Stomach smooth muscle (tissue), 2 donors: ENCODE results near the gene ATG10.
"Not testable (repeated sequence)": the region's sequence is repeated elsewhere in the genome, so short reads cannot be mapped to it uniquely, and the experiment has no call there.

Experiments used
- H3K27ac ChIP-seq: one replicate; pipeline ENCODE4 v1.7.0; 2013; ENCODE audit warnings: mild to moderate bottlenecking, low read length, inconsistent platforms
- H3K27me3 ChIP-seq, 2 donors: one replicate each; pipeline ENCODE4 v1.7.0; 2013; ENCODE audit warnings: low read length in 2 of 2; ENCODE audit not compliant: insufficient read depth in 2 of 2, control insufficient read depth in 1 of 2
- H3K36me3 ChIP-seq, 2 donors: one replicate each; pipeline ENCODE4 v1.7.0; 2013; ENCODE audit warnings: low read length in 2 of 2; ENCODE audit not compliant: control insufficient read depth in 2 of 2, insufficient read depth in 2 of 2
- H3K4me1 ChIP-seq: one replicate; pipeline ENCODE4 v1.7.0; 2013; ENCODE audit warnings: low read length; ENCODE audit not compliant: control insufficient read depth, insufficient read depth
- H3K4me3 ChIP-seq, 2 donors: one replicate each; pipeline ENCODE4 v1.7.0; 2013; ENCODE audit warnings: low read length in 2 of 2
- H3K9ac ChIP-seq, 2 donors: one replicate each; pipeline ENCODE4 v1.7.0; 2013; ENCODE audit warnings: low read length in 2 of 2, mild to moderate bottlenecking in 1 of 2
- H3K9me3 ChIP-seq, 2 donors: one replicate each; pipeline ENCODE4 v1.7.0; 2013; ENCODE audit warnings: low read length in 2 of 2; ENCODE audit not compliant: control insufficient read depth in 2 of 2
- donor health status: healthy.
- donor health status: Pancreatic carcinoma.

ATG10 gene

GRCh38 chr5:81954796-81955195 lies 17.0 kb upstream of the ATG10 start:
- H3K9me3 ChIP-seq, H3K9ac ChIP-seq, H3K4me3 ChIP-seq, H3K27ac ChIP-seq, H3K4me1 ChIP-seq, H3K36me3 ChIP-seq, H3K27me3 ChIP-seq: not testable (repeated sequence)

- not testable (repeated sequence) for H3K36me3 ChIP-seq, H3K27me3 ChIP-seq, H3K4me3 ChIP-seq, H3K9me3 ChIP-seq, H3K4me1 ChIP-seq, H3K9ac ChIP-seq, H3K27ac ChIP-seq
Observed at GRCh38 chr5:81958129-81958528, 13.7 kb upstream of the ATG10 start.

DNA sequence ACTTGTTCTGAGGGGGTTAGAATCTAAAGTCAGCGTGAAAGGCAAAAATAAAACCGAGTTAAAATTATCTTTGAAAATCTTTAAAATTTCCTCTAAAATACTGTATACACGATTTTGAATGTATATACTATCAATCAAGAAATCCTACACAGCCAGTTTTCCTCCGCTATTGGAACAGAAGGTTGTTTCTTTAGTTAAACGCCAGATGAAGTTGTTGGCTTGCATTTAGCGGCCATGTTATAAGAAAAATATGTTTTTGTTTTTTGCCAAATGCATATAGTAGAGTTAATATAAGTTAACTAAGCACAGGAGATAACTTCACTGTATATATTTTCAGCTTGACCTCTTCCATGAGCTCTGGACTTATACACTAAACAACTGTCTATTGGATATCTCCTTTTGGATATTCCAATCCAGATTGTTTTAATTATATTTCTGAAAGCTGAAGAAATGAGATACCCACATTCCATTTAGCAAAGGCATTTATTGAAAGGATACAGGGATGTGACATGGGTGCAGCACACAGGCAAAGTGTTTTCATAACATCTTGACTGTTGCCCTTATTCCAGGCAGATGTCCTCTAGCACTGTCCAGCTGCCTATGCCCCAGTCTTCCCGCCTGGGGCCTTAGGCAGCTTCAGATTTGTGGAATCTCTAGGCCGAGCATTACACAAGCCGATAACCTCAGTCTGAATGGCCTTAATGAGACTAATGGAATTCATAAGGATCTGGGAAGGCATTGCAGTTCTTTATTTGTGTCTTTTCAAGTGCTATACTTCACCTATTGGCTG lies 10.0 kb upstream of the ATG10 start:
- Histone ChIP-seq H3K4me1 (no peaks in the 10 kb centered on the region), H3K9me3 (no peaks in the 10 kb centered on the region), H3K36me3 (no peaks in the 10 kb centered on the region), H3K27me3 (no peaks in the 10 kb centered on the region), H3K4me3 (no peak overlapping the region), H3K9ac (no peak overlapping the region), H3K27ac (no peak overlapping the region)

DNA sequence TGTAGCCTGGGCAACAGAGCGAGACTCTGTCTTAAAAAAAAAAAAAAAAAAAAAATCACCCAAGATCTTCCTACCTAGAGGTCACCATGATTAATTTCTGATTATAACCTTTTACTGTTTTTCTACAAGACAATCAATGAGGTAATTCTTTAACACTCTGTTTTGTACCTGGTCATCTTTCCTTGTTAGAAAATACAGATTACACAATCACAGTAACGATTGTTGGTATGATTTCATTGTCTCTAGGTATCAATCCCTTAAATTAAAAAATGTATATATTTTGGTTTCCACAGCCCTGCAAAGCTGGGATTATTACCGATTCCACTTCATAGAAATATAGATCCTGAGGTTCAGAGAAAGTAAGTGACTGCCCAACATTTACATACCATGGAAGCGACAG lies 8.3 kb upstream of the ATG10 start:
- Histone ChIP-seq H3K9me3 (no peaks in the 10 kb centered on the region), H3K36me3 (no peaks in the 10 kb centered on the region), H3K4me3 (no peak overlapping the region), H3K4me1 (no peaks in the 10 kb centered on the region), H3K9ac (no peak overlapping the region), H3K27me3 (no peaks in the 10 kb centered on the region), H3K27ac (no peak overlapping the region)

GRCh38 chr5:81965524-81965923 lies 6.3 kb upstream of the ATG10 start:
- Histone ChIP-seq H3K27me3 (no peaks in the 10 kb centered on the region), H3K9me3 (no peaks in the 10 kb centered on the region), H3K4me3 (no peak overlapping the region), H3K27ac (no peak overlapping the region), H3K4me1 (no peaks in the 10 kb centered on the region), H3K9ac (no peak overlapping the region), H3K36me3 (no peaks in the 10 kb centered on the region)

GRCh38 chr5:81969226-81969625 lies 2.6 kb upstream of the ATG10 start:
- Histone ChIP-seq H3K36me3 (no peaks in the 10 kb centered on the region), H3K27ac (no peak overlapping the region), H3K27me3 (no peaks in the 10 kb centered on the region), H3K9ac (no peak overlapping the region), H3K4me1 (no peaks in the 10 kb centered on the region), H3K4me3 (no peak overlapping the region), H3K9me3 (no peaks in the 10 kb centered on the region)

DNA sequence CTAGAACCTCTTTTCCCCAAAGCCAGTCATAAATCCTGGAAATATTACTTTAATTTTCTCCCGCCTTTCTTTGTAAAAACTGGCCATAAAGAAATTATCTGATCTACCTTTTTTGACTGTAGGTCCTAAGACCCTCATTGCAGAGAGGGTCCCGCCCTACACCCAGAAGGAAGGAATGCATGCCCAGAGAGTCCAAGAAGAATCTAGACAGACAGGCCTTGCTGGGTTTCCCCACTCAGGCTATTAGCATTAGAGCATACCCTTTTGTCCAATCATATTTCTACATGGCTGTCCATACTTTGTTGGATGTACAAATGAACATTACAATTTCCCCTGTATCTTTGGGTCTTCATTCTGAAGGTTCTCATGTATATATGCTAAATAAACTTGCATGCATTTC lies 1.9 kb upstream of the ATG10 start:
- no peak overlapping the region for H3K27ac ChIP-seq
- no peaks in the 10 kb centered on the region for H3K4me1 ChIP-seq
- no peaks in the 10 kb centered on the region for H3K9me3 ChIP-seq
- no peak overlapping the region for H3K9ac ChIP-seq
- H3K36me3 ChIP-seq: no peaks in the 10 kb centered on the region
- no peaks in the 10 kb centered on the region for H3K27me3 ChIP-seq
- no peak overlapping the region for H3K4me3 ChIP-seq

DNA sequence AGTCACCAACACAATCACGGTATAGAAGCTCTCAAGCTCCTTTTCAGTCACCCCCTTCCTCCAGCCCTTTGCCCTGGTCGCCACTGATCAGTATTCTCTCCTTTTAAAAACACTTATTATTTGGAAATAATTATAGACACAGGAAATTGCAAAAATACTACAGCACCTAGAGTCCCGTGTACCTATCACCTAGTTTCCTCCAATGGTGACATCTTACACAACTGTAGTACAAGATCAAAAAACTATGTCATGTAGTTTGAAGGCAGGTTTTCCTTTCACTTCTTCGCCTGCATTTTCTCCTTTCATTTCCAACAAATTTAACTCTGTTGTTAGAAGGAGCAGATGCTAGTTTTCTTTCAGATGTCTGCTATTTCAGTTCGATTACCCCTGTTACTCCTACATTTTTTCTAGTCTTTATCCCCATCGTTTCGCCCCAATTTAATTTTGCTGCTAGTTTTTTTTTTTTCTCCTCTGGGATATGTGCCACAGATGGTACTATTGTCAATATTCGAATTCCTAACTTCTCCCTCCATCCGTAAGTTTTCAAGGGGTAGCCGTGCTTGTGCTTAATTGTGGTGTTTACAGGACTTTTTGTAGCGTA lies 612 bp upstream of the ATG10 start:
- H3K4me1 ChIP-seq: no peaks in the 10 kb centered on the region
- peak overlapping the region; percentile 95 for H3K27ac ChIP-seq
- no peaks in the 10 kb centered on the region for H3K9me3 ChIP-seq
- H3K4me3 ChIP-seq: peak overlapping the region; percentile 87 to 98
- no peaks in the 10 kb centered on the region for H3K27me3 ChIP-seq
- H3K9ac ChIP-seq: peak overlapping the region; percentile 95 to 98
- no peaks in the 10 kb centered on the region for H3K36me3 ChIP-seq

- peak overlapping the region; percentile 87 to 98 for H3K4me3 ChIP-seq
- H3K9me3 ChIP-seq: no peaks in the 10 kb centered on the region
Observed at GRCh38 chr5:81972492-81972783, 615 bp downstream of the ATG10 start.

DNA sequence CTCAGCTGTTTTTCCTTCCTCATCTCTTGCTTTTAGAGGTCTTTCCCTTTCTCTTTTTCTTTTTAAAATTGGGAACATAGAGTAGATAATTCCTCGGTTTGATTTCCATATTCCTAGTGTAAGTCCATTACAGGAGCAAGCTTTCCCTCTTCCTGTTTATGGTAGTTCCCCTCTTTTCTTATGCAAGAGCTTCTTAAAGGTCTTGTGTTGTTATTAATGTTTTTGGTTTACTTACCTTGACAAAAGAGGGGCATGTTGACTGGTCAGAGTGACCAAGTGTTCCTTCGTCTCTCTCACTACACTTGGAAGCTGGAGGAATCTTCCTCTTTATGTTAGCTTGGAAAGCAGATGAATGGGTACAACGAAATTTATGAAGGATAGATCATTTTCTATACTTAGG lies 8.3 kb downstream of the ATG10 start:
- Histone ChIP-seq H3K27ac (no peak overlapping the region), H3K9me3 (no peaks in the 10 kb centered on the region), H3K9ac (no peak overlapping the region), H3K4me3 (no peak overlapping the region), H3K27me3 (no peaks in the 10 kb centered on the region), H3K36me3 (peaks cover 5% of the 10 kb centered on the region in 2 donors), H3K4me1 (no peaks in the 10 kb centered on the region)

More at GRCh38 chr5:81972492-81972783, 615 bp downstream of the ATG10 start:
- no peaks in the 10 kb centered on the region for H3K4me1 ChIP-seq
- H3K27me3 ChIP-seq: no peaks in the 10 kb centered on the region
- peaks cover 0 to 3% of the 10 kb centered on the region in 2 donors for H3K36me3 ChIP-seq
- H3K9ac ChIP-seq: peak overlapping the region; percentile 94 to 98
- peak overlapping the region; percentile 95 for H3K27ac ChIP-seq

- no peaks in the 10 kb centered on the region for H3K4me1 ChIP-seq
- H3K9me3 ChIP-seq: no peaks in the 10 kb centered on the region
- no peak overlapping the region for H3K27ac ChIP-seq
- no peak overlapping the region for H3K4me3 ChIP-seq
- H3K36me3 ChIP-seq: peaks cover 5% of the 10 kb centered on the region in 2 donors
- no peak overlapping the region for H3K9ac ChIP-seq
- H3K27me3 ChIP-seq: no peaks in the 10 kb centered on the region
Observed at GRCh38 chr5:81980598-81981260, 8.9 kb downstream of the ATG10 start.
